ENCODE data around the gene CLDN6. TPM values are rescaled to one million over a fixed set of nuclear protein-coding genes. Genes with fewer than 3 reads are reported as not detected.

The CLDN6 gene
- total and polyA plus RNA-seq, 2 donors: 0.28 to 0.48 TPM

DNA sequence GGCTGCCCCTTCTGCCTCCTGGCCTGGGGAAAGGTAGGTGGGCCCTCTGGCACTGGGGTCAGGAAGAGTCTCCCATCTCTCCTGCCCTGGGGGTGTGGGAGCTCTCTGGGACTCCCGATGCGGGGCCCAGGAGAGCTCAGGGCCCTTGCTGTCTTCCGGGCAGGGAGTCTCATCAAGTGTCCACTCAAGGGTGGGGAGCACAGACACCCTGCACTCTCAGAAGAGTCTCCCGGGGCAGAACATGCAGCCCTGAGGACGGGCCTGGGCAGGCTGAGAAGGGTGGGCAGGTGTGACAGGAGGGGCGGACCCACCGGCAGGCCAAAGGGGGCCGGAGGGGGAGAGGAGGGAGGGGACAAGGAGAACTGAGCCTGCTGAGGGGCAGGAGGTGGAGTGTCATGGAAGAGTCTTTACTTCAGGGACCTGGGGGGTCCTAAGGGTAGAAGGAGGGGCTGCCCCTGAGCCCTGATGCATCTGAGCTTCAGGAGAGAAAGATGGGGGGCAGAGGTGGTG lies 29.3 kb downstream of the CLDN6 start:
- WGBS: 89% methylated on average over 8 of the region's 8 CpGs

DNA sequence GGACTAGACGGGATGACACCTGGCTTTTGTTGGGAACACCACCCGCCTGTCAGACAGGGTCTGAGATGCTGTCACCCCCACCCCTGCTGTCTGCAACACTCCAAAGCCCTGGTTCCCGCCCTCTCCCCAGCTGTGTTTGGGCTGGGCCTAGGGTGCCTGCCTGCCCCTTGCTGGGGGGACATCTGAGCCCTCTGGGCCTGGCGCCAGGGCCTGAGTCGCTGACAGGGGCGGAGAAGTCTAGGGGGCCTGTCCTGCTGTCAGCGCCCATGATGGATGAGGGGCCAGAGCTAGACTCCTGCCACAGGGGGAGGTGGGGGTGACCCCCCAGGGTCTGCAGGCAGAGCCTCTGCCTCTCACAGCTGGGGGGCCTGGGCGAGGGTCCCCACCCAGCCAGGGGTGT lies 30.1 kb downstream of the CLDN6 start:
- no peaks in the 10 kb centered on the region for H3K36me3 ChIP-seq (ENCODE audit: control insufficient read depth in 2 of 2, insufficient read depth in 2 of 2, low read length in 1 of 2)
- WGBS: 88% methylated on average over 8 of the region's 8 CpGs
- DNase-seq (ENCODE audit: low read depth in 6 of 9, low spot score in 9 of 9): no peak
- H3K27me3 ChIP-seq (ENCODE audit: control insufficient read depth in 2 of 2, insufficient read depth in 1 of 2, low read length in 1 of 2): peaks cover 9 to 58% of the 10 kb centered on the region in 2 donors
- peaks cover 0 to 31% of the 10 kb centered on the region in 2 donors for H3K4me1 ChIP-seq (ENCODE audit: control insufficient read depth in 2 of 2, insufficient read depth in 2 of 2, low read length in 2 of 2)
- no peaks in the 10 kb centered on the region for H3K9me3 ChIP-seq (ENCODE audit: control insufficient read depth in 2 of 2, insufficient read depth in 1 of 2, low read length in 1 of 2)
- no peak overlapping the region for H3K4me3 ChIP-seq (ENCODE audit: low read length in 2 of 2)
- H3K27ac ChIP-seq (ENCODE audit: low read depth in 1 of 2, low read length in 1 of 2): no peak overlapping the region

More for the DNA sequence above, 29.3 kb downstream of the CLDN6 start:
- H3K4me1 ChIP-seq (ENCODE audit: control insufficient read depth in 2 of 2, insufficient read depth in 2 of 2, low read length in 2 of 2): peaks cover 0 to 28% of the 10 kb centered on the region in 2 donors
- no peak for DNase-seq (ENCODE audit: low read depth in 6 of 9, low spot score in 9 of 9)
- H3K27me3 ChIP-seq (ENCODE audit: control insufficient read depth in 2 of 2, insufficient read depth in 1 of 2, low read length in 1 of 2): peaks cover 9 to 55% of the 10 kb centered on the region in 2 donors
- no peaks in the 10 kb centered on the region for H3K9me3 ChIP-seq (ENCODE audit: control insufficient read depth in 2 of 2, insufficient read depth in 1 of 2, low read length in 1 of 2)
- peak overlapping the region; percentile 9 to 29 for H3K27ac ChIP-seq (ENCODE audit: low read depth in 1 of 2, low read length in 1 of 2)
- H3K36me3 ChIP-seq (ENCODE audit: control insufficient read depth in 2 of 2, insufficient read depth in 2 of 2, low read length in 1 of 2): no peaks in the 10 kb centered on the region
- H3K4me3 ChIP-seq (ENCODE audit: low read length in 2 of 2): no peak overlapping the region

DNA sequence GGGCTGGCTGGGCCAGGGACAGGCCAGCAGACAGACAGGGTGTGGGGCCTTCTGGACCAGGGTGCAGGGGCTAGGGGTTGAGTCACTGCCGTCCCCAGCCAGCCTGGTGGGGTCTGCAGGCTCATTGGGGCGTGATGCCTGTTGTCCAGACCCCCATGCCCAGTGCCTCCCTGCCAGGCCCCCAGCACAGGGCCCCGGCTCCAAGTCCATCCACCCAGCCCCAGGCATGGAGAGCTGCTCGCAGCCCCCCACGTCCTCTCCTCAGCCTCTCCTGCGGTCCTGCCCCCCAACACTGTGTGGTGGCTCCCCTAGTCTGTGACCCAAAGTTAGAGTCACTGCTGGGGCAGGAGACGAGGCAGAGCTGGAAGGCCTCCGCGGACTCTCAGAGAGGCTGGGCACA lies 30.7 kb downstream of the CLDN6 start:
- H3K4me3 ChIP-seq (ENCODE audit: low read length in 2 of 2): no peak overlapping the region
- no peak for DNase-seq (ENCODE audit: low read depth in 6 of 9, low spot score in 9 of 9)
- no peak overlapping the region for H3K27ac ChIP-seq (ENCODE audit: low read depth in 1 of 2, low read length in 1 of 2)
- H3K27me3 ChIP-seq (ENCODE audit: control insufficient read depth in 2 of 2, insufficient read depth in 1 of 2, low read length in 1 of 2): peaks cover 9 to 56% of the 10 kb centered on the region in 2 donors
- H3K4me1 ChIP-seq (ENCODE audit: control insufficient read depth in 2 of 2, insufficient read depth in 2 of 2, low read length in 2 of 2): peaks cover 0 to 31% of the 10 kb centered on the region in 2 donors
- WGBS: 95% methylated on average over 9 of the region's 9 CpGs
- no peaks in the 10 kb centered on the region for H3K36me3 ChIP-seq (ENCODE audit: control insufficient read depth in 2 of 2, insufficient read depth in 2 of 2, low read length in 1 of 2)
- H3K9me3 ChIP-seq (ENCODE audit: control insufficient read depth in 2 of 2, insufficient read depth in 1 of 2, low read length in 1 of 2): no peaks in the 10 kb centered on the region

DNA sequence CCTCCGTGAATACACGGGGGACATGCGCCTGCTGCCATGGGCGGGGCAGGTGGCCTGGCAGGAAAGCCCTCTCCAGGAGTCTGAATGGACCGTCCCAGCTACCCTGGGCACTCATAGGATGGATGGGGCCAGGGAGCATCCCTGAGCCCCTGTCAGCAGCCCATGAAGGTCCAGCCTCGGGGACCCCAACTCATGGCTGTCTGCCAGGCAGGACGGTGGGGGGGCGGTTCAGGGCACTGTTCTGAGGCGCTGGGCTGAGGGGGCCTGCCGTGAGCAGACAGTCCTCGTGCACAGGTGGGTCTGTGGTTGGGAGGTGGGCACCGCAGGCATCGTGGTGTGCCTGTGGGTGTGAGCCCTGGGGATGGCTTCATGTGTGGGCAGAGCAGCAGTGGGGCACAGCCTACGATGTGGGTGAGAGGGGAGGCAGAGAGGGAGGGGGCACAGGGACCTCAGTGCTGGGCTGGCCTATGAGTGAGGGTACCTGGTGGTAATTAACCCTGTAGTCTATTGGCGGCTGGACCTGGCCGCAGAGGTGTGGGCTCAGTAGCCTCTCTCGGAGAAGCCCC lies 31.3 kb downstream of the CLDN6 start:
- 73% methylated on average over 17 of the region's 17 CpGs for WGBS
- H3K27me3 ChIP-seq (ENCODE audit: control insufficient read depth in 2 of 2, insufficient read depth in 1 of 2, low read length in 1 of 2): peaks cover 9 to 58% of the 10 kb centered on the region in 2 donors
- no peak overlapping the region for H3K4me3 ChIP-seq (ENCODE audit: low read length in 2 of 2)
- H3K9me3 ChIP-seq (ENCODE audit: control insufficient read depth in 2 of 2, insufficient read depth in 1 of 2, low read length in 1 of 2): no peaks in the 10 kb centered on the region
- DNase-seq (ENCODE audit: low read depth in 6 of 9, low spot score in 9 of 9): no peak
- no peak overlapping the region for H3K27ac ChIP-seq (ENCODE audit: low read depth in 1 of 2, low read length in 1 of 2)
- no peaks in the 10 kb centered on the region for H3K36me3 ChIP-seq (ENCODE audit: control insufficient read depth in 2 of 2, insufficient read depth in 2 of 2, low read length in 1 of 2)
- peaks cover 0 to 34% of the 10 kb centered on the region in 2 donors for H3K4me1 ChIP-seq (ENCODE audit: control insufficient read depth in 2 of 2, insufficient read depth in 2 of 2, low read length in 2 of 2)

DNA sequence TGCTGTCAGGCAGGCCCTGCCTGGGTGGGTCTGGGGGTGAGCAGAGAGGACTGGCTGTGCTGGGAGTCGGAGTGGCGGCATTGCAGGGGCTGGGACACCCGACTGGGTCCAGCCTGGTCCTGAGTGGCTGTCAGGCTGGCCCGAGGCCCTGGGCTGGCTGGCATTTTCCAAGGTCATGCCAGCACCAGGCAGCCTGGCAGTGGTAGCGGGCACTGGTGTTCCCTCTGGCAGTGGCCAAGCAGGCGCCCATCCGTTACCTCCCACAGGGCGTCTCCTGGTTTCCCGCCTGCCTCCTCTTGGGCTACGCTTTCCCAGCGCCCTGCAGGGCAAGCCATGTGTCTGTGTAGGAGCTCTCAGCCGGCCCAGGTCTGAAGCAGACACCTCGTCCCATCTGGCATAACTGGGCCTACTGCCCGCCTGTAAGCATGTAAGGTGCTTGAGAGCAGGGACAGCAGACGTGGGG lies 32.1 kb downstream of the CLDN6 start:
- DNase-seq (ENCODE audit: low read depth in 6 of 9, low spot score in 9 of 9): no peak
- Histone ChIP-seq H3K9me3 (ENCODE audit: control insufficient read depth in 2 of 2, insufficient read depth in 1 of 2, low read length in 1 of 2) (no peaks in the 10 kb centered on the region), H3K27me3 (ENCODE audit: control insufficient read depth in 2 of 2, insufficient read depth in 1 of 2, low read length in 1 of 2) (peaks cover 9 to 56% of the 10 kb centered on the region in 2 donors), H3K4me3 (ENCODE audit: low read length in 2 of 2) (no peak overlapping the region), H3K27ac (ENCODE audit: low read depth in 1 of 2, low read length in 1 of 2) (peak overlapping the region in 1 of 2 donors; percentile 10), H3K4me1 (ENCODE audit: control insufficient read depth in 2 of 2, insufficient read depth in 2 of 2, low read length in 2 of 2) (peaks cover under 1 to 40% of the 10 kb centered on the region in 2 donors), H3K36me3 (ENCODE audit: control insufficient read depth in 2 of 2, insufficient read depth in 2 of 2, low read length in 1 of 2) (no peaks in the 10 kb centered on the region)
- 96% methylated on average over 15 of the region's 15 CpGs for whole genome bisulfite sequencing

DNA sequence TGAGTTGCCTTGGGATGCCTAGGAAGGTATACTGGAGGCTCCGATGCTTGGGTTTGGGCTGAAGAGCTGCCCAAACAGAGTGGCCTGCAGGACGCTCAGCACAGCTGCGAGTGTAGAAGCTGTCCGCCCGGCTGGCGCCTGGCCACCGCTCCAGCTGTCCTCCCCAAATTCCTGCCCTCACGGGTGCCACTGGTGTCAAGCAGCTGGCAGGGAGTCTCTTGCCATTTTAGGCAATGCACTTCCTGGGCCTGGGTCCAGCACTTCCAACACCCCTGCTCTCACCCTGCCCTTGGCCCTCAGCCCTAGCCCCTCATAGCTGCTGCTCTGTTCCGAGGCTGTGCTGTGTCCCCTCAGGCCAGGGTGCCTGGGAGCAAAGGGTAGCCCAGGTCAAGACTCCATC lies 32.5 kb downstream of the CLDN6 start:
- Histone ChIP-seq H3K4me1 (ENCODE audit: control insufficient read depth in 2 of 2, insufficient read depth in 2 of 2, low read length in 2 of 2) (peaks cover 2 to 41% of the 10 kb centered on the region in 2 donors), H3K4me3 (ENCODE audit: low read length in 2 of 2) (no peak overlapping the region), H3K9me3 (ENCODE audit: control insufficient read depth in 2 of 2, insufficient read depth in 1 of 2, low read length in 1 of 2) (no peaks in the 10 kb centered on the region), H3K36me3 (ENCODE audit: control insufficient read depth in 2 of 2, insufficient read depth in 2 of 2, low read length in 1 of 2) (no peaks in the 10 kb centered on the region), H3K27me3 (ENCODE audit: control insufficient read depth in 2 of 2, insufficient read depth in 1 of 2, low read length in 1 of 2) (peaks cover 9 to 51% of the 10 kb centered on the region in 2 donors), H3K27ac (ENCODE audit: low read depth in 1 of 2, low read length in 1 of 2) (no peak overlapping the region)
- DNase-seq (ENCODE audit: low read depth in 6 of 9, low spot score in 9 of 9): no peak
- WGBS: 97% methylated on average over 9 of the region's 9 CpGs

DNA sequence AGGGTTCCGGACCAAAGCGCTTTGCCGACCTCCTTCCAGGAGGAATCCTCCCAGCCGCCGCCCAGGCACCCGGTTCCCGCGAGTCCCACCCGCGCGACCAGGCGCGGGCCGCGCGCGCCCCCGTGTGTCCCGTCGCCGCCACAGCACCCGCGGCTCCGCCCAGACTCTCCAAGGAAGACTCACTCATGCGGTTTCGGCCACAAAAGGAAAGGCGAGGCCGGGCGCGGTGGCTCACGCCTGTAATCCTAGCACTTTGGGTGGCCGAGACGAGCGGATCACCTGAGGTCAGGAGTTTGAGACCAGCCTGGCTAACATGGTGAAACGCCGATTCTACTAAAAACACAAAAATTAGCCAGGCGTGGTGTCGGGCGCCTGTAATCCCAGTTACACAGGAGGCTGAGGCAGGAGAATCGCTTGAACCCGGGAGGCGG lies 34.3 kb downstream of the CLDN6 start:
- H3K4me3 ChIP-seq (ENCODE audit: low read length in 2 of 2): no peak overlapping the region
- DNase-seq (ENCODE audit: low read depth in 6 of 9, low spot score in 9 of 9): peak in 3 of 9 donors; percentile 65 to 78 (median 76)
- H3K9me3 ChIP-seq (ENCODE audit: control insufficient read depth in 2 of 2, insufficient read depth in 1 of 2, low read length in 1 of 2): no peaks in the 10 kb centered on the region
- peaks cover 7 to 36% of the 10 kb centered on the region in 2 donors for H3K4me1 ChIP-seq (ENCODE audit: control insufficient read depth in 2 of 2, insufficient read depth in 2 of 2, low read length in 2 of 2)
- H3K27ac ChIP-seq (ENCODE audit: low read depth in 1 of 2, low read length in 1 of 2): no peak overlapping the region
- WGBS: 11% methylated on average over 42 of the region's 42 CpGs
- no peaks in the 10 kb centered on the region for H3K36me3 ChIP-seq (ENCODE audit: control insufficient read depth in 2 of 2, insufficient read depth in 2 of 2, low read length in 1 of 2)
- peaks cover 6 to 38% of the 10 kb centered on the region in 2 donors for H3K27me3 ChIP-seq (ENCODE audit: control insufficient read depth in 2 of 2, insufficient read depth in 1 of 2, low read length in 1 of 2)

DNA sequence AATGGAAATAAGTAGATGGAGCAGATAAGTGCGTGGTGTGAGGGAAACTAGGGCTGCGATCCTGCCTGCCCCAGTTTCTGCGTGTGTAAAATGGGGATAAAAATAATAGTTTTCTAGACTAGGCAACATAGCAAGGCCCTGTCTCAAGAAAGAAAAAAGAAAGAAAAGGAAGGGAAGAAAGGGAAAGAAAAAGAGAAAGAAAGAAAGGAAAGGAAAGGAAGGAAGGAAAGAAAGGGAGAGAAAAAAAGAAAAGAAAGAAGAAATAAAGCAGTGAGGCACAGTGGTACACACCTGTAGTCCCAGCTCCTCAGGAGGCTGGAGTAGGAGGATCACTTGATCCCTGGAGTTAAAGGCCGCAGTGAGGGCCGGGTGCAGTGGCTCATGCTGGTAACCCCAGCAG lies 35.6 kb downstream of the CLDN6 start:
- Histone ChIP-seq H3K4me1 (ENCODE audit: control insufficient read depth in 2 of 2, insufficient read depth in 2 of 2, low read length in 2 of 2) (peaks cover 7 to 39% of the 10 kb centered on the region in 2 donors), H3K9me3 (ENCODE audit: control insufficient read depth in 2 of 2, insufficient read depth in 1 of 2, low read length in 1 of 2) (peaks cover 0 to 4% of the 10 kb centered on the region in 2 donors), H3K27me3 (ENCODE audit: control insufficient read depth in 2 of 2, insufficient read depth in 1 of 2, low read length in 1 of 2) (peaks cover 3 to 32% of the 10 kb centered on the region in 2 donors), H3K27ac (ENCODE audit: low read depth in 1 of 2, low read length in 1 of 2) (no peak overlapping the region), H3K4me3 (ENCODE audit: low read length in 2 of 2) (no peak overlapping the region), H3K36me3 (ENCODE audit: control insufficient read depth in 2 of 2, insufficient read depth in 2 of 2, low read length in 1 of 2) (peaks cover 3 to 9% of the 10 kb centered on the region in 2 donors)
- no peak for DNase-seq (ENCODE audit: low read depth in 6 of 9, low spot score in 9 of 9)
- 97% methylated on average over 5 of the region's 5 CpGs for WGBS

DNA sequence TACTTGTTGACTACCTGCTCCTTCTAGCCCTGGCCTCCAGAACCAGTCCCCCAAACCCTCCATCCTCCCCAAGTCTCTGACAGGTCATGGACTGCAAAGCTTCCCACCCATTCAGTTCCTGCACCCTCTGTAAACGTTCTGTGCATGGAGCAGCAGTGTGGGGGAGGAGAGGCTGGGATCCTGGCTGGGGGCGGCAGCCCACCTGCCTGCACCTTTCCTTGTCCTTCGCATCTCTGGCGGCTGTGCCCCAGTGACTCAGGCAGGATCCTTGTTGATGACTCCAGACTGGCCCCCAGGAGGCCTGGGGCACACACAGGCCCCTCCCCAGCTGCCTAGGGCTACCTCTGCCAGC lies 36.1 kb downstream of the CLDN6 start:
- WGBS: 88% methylated on average over 4 of the region's 4 CpGs
- peaks cover 8 to 14% of the 10 kb centered on the region in 2 donors for H3K36me3 ChIP-seq (ENCODE audit: control insufficient read depth in 2 of 2, insufficient read depth in 2 of 2, low read length in 1 of 2)
- DNase-seq (ENCODE audit: low read depth in 6 of 9, low spot score in 9 of 9): no peak
- H3K4me3 ChIP-seq (ENCODE audit: low read length in 2 of 2): no peak overlapping the region
- peaks cover 0 to 4% of the 10 kb centered on the region in 2 donors for H3K9me3 ChIP-seq (ENCODE audit: control insufficient read depth in 2 of 2, insufficient read depth in 1 of 2, low read length in 1 of 2)
- peaks cover 7 to 34% of the 10 kb centered on the region in 2 donors for H3K4me1 ChIP-seq (ENCODE audit: control insufficient read depth in 2 of 2, insufficient read depth in 2 of 2, low read length in 2 of 2)
- H3K27me3 ChIP-seq (ENCODE audit: control insufficient read depth in 2 of 2, insufficient read depth in 1 of 2, low read length in 1 of 2): peaks cover 3 to 30% of the 10 kb centered on the region in 2 donors
- H3K27ac ChIP-seq (ENCODE audit: low read depth in 1 of 2, low read length in 1 of 2): no peak overlapping the region
